Tibial nerve (tissue), 4 donors: ENCODE measurements around the gene TNPO1.

Source experiments
- EP300 ChIP-seq, 2 donors: sonication (generic); formaldehyde crosslinking; IDR thresholded peaks; one replicate each; pipeline ENCODE4 v1.6.1; 2017; ENCODE audit warnings: antibody characterized with exemption in 2 of 2, mild to moderate bottlenecking in 1 of 2
- TF ChIP-seq, protein P1 (sequence below), 5 experiments: fragments of 200-600 bp in 3 of 5; fragments of 450-650 bp in 2 of 5; sonication (generic) in 3 of 5; IDR thresholded peaks; one replicate each; pipeline ENCODE4 v1.5.1; 2016 to 2019; ENCODE audit warnings: antibody characterized with exemption in 5 of 5, mild to moderate bottlenecking in 3 of 5, moderate library complexity in 2 of 5

DNA sequence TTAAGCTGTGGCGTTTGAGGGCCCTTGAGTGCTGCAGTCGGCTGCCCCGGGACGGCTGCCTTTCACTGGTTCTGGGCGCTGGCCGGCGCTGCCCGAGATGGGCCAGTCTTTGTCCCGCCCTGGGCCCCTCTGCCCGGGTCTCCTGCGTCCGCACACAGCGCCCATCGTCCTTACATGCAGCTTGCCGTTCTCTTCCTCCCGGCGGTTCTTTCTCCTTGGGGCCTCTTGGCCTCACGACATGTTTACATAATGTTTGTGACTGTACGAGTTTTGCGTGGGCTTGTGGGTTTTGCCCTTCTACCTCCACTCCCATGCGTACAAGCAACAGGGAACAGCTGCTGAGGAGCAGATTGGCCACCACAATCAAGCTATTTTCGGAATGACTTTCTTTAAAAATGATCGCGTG lies 618 bp downstream of the TNPO1 start:
- TF ChIP-seq, protein P1, sequence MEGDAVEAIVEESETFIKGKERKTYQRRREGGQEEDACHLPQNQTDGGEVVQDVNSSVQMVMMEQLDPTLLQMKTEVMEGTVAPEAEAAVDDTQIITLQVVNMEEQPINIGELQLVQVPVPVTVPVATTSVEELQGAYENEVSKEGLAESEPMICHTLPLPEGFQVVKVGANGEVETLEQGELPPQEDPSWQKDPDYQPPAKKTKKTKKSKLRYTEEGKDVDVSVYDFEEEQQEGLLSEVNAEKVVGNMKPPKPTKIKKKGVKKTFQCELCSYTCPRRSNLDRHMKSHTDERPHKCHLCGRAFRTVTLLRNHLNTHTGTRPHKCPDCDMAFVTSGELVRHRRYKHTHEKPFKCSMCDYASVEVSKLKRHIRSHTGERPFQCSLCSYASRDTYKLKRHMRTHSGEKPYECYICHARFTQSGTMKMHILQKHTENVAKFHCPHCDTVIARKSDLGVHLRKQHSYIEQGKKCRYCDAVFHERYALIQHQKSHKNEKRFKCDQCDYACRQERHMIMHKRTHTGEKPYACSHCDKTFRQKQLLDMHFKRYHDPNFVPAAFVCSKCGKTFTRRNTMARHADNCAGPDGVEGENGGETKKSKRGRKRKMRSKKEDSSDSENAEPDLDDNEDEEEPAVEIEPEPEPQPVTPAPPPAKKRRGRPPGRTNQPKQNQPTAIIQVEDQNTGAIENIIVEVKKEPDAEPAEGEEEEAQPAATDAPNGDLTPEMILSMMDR (IDR thresholded peaks at IDR 0.05) = no peak
- TF ChIP-seq EP300 (IDR thresholded peaks at IDR 0.05) = no peak
